RWPE1 (cell line): ENCODE results near the gene VMP1.
"Not testable (repeated sequence)": the region's sequence is repeated elsewhere in the genome, so short reads cannot be mapped to it uniquely, and the experiment has no call there.

Source experiments
- CTCF ChIA-PET: fragments of 350-600 bp; sonication (Branson Sonifier 250); formaldehyde crosslinking; extraction: SDS; loops from one replicate; lab custom pipeline; 2021; lab: Yijun Ruan, JAX
- POLR2A ChIA-PET: fragments of 400-600 bp; formaldehyde crosslinking; extraction: SDS; loops from one replicate; lab custom pipeline; 2020; ENCODE audit warnings: antibody characterized with exemption; ENCODE audit not compliant: low non-redundant PET; lab: Yijun Ruan, JAX
- DNase-seq: peaks from one replicate; pipeline ENCODE4 v3.0.0; 2012; ENCODE audit warnings: low spot score
- H3K27ac ChIP-seq: fragments of 450-650 bp; 2 replicates; pipeline ENCODE4 v1.5.1; 2017
- TF ChIP-seq, protein P1 (sequence below): fragments of 450-650 bp; conservative IDR thresholded peaks from 2 replicates; pipeline ENCODE4 v1.5.1; 2017; ENCODE audit warnings: low read depth, mild to moderate bottlenecking

The VMP1 gene

DNA sequence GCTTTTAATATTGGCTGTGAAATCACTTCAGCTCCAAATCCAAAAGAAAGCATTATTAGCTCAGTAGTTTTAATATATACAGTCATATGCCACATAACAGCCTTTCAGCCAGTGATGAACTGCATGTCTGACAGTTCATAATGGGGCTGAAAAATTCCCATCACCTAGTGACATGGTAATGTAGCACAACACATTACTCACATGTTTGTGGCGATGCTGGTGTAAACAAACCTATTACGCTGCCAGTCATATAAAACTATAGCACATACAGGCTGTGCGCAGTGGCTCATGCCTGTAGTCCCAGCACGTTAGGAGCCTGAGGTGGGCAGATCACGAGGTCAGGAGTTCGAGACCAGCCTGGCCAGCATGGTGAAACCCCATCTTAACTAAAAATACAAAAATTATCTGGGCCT is 93.1 kb downstream of the VMP1 start:
- ChIA-PET CTCF (no interaction called here), POLR2A (no interaction called here)
- TF ChIP-seq, protein P1, sequence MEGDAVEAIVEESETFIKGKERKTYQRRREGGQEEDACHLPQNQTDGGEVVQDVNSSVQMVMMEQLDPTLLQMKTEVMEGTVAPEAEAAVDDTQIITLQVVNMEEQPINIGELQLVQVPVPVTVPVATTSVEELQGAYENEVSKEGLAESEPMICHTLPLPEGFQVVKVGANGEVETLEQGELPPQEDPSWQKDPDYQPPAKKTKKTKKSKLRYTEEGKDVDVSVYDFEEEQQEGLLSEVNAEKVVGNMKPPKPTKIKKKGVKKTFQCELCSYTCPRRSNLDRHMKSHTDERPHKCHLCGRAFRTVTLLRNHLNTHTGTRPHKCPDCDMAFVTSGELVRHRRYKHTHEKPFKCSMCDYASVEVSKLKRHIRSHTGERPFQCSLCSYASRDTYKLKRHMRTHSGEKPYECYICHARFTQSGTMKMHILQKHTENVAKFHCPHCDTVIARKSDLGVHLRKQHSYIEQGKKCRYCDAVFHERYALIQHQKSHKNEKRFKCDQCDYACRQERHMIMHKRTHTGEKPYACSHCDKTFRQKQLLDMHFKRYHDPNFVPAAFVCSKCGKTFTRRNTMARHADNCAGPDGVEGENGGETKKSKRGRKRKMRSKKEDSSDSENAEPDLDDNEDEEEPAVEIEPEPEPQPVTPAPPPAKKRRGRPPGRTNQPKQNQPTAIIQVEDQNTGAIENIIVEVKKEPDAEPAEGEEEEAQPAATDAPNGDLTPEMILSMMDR = no peak
- no peak overlapping the region for H3K27ac ChIP-seq
- no peak for DNase-seq

DNA sequence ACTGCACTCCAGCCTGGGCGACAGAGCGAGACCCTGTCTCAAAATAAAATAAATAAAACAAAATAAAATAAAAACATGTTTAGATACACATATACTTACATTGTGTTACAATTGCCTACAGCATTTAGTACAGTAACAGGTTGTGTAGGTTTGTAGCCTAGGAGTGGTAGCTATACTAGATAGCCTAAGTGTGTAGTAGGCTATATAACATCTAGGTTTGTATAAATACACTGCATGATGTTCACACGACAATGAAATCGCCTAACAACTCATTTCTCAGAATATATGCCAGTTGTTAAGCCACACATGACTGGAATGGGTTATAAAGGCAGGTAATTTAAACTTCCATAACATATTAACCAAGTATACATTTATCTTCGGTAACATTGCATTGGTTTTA is 94.7 kb downstream of the VMP1 start:
- DNase-seq = no peak
- ChIA-PET POLR2A (no interaction called here), CTCF (no interaction called here)
- TF ChIP-seq, protein P1 = no peak
- H3K27ac ChIP-seq = peak overlapping the region; percentile 60

DNA sequence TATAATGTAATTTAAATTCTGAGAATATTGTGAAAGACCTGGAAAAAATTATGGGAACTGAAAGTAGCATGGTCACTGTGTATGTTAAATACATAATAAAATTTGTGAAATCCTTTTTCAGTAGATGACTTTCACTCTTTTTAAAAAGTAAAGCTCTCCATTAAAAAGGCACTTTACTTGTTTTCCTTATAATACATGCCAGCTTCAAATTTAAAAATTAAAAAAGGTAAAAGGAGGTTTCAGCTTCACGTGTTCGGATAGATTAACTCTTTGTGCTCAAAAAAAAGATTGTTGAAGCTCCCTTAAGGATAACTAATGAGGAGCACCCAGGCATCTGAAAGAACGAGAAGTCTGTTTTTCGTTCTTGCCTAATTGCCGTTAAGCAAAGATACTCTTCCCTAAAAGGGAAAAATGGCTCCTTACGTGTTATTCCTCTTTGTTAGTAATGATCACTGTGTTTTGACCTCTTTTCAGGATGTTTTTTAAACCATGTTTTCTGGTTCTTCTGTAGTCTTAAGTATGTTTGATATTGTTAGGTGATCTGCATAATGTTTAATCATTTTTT is 97.5 kb downstream of the VMP1 start:
- DNase-seq = no peak

DNA sequence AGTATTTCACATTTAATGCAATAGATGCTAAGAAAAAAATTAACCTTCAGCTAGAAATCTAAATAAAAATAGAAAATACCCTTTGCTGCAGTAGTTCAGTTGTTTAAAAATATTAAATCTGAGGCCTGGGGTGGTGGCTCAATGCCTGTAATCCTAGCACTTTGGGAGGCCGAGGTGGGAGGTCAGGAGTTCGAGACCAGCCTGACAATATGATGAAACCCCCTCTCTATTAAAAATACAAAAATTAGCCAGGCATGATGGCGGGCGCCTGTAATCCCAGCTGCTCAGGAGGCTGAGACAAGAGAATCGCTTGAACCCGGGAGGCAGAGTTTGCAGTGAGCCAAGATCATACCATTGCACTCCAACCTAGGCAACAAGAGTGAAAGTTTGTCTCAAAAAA is 98.9 kb downstream of the VMP1 start:
- CTCF ChIA-PET = interaction anchor here (0.6 to 0.7 kb wide), 2 partner anchors 151 to 272 kb away, joined by 3 read pairs; no protein-coding TSS in a partner anchor
- H3K27ac ChIP-seq, DNase-seq, POLR2A ChIA-PET: not testable (repeated sequence)

More for the DNA sequence above, 97.5 kb downstream of the VMP1 start:
- ChIA-PET CTCF (no interaction called here), POLR2A (no interaction called here)
- TF ChIP-seq, protein P1 = no peak
- H3K27ac ChIP-seq = no peak overlapping the region

DNA sequence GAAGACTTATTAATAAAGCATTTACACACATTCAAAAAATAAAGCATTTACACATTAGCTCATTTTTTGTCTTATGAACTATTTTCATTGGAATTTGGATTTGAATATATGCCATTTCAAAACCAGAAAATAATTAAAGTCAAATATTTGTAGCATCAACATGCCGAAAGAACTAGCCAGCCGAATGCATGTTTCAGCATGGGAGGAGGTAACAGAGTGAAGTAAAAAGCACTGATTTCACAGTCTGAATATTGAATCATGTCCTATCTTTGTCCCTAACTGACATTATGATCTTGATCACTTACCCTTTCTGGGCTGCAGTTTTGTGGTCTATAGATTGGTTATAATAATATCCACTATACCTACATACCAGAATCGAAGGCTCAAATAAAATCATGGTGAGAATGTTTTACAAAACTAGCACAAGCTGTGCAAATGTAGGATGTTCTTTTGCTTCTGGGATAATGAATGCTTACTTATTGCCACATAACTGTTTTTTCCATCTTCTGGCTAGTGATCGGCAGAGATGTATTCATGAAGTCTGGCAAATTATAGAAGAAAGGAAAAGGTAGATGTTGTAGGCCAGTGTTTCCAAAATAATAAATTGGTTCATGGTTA is 100.5 kb downstream of the VMP1 start:
- POLR2A ChIA-PET = no interaction called here
- CTCF ChIA-PET = interaction anchor here (0.6 kb wide), 1 partner anchor 27 kb away, joined by 3 read pairs; no protein-coding TSS in a partner anchor
- no peak for DNase-seq
- H3K27ac ChIP-seq = no peak overlapping the region
- TF ChIP-seq, protein P1 = no peak

DNA sequence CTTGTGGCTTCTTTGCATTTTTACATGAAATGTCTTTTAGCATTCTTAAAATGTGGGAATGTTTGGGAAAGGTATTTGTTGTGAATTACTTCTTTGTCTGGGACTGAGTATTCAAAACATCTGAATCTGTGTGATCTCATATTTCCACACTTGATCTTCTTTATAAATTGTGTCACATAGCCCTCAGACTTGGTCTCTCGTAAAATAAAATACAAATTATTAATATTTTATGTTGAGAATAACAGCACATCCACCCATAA is 103.4 kb downstream of the VMP1 start:
- ChIA-PET POLR2A (no interaction called here), CTCF (no interaction called here)
- H3K27ac ChIP-seq = no peak overlapping the region
- no peak for DNase-seq
- TF ChIP-seq, protein P1 = no peak

DNA sequence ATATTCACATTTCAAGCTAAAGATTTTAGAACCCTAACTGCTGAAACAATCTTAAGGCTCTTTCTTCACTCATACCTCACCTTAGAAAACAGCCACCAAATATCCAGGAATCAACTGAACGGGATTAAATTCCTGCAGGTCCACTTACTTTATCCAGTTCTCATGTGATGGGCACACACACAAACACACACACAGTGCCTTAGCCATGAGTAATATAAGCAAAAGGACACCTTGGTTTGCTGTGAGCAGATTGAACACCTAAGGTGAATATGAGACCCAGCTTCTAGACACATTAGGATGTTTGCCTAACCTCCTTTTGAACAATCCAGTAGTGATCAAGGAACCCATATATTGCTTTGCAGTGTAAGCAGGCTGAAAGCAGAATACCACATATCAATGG is 103.8 kb downstream of the VMP1 start:
- POLR2A ChIA-PET = no interaction called here
- no peak overlapping the region for H3K27ac ChIP-seq
- no peak for DNase-seq
- CTCF ChIA-PET = no interaction called here
- TF ChIP-seq, protein P1 = no peak
